ENCODE measurements around the gene HDAC8. TPM values are rescaled to one million over a fixed set of nuclear protein-coding genes. Genes with fewer than 3 reads are reported as not detected.

Gene HDAC8
- total and polyA plus RNA-seq, 9 of the 15 experiments (the other 6 are each of a cell fraction or from before 2014, with no cell fraction given): 18.9 to 53.8 (median 28.7) TPM

- TF ChIP-seq SFPQ (IDR thresholded peaks at IDR 0.05; ENCODE audit: low read depth, low read length) (no peak), TRIM24 (IDR thresholded peaks at IDR 0.05) (peak in 1 of 2 experiments; percentile 99; a peak in 2 of 4 replicates), CEBPZ (IDR thresholded peaks at IDR 0.05; ENCODE audit: borderline replicate concordance, low read depth, low read length) (no peak), AFF1 (IDR thresholded peaks at IDR 0.05; ENCODE audit: low read depth in 1 of 2, partially characterized antibody in 2 of 2) (peak in 1 of 2 experiments; percentile 90), PCBP1 (IDR thresholded peaks at IDR 0.05; ENCODE audit: low read depth, low read length, poor library complexity, severe bottlenecking) (no peak), RBM14 (IDR thresholded peaks at IDR 0.05; ENCODE audit: borderline replicate concordance, insufficient read depth, low read depth, low read length) (no peak), MAFF (IDR thresholded peaks at IDR 0.05; ENCODE audit: low read length) (no peak), RAD51 (IDR thresholded peaks at IDR 0.05; ENCODE audit: borderline replicate concordance, low read depth) (0 out of 2 replicates have a peak, but pooled peaks have one; percentile 15), MAFG (tag; conservative IDR thresholded peaks at IDR 0.05) (no peak), FOXM1 (IDR thresholded peaks at IDR 0.05; ENCODE audit: low read depth) (peak; percentile 74), FOXM1 (CRISPR knock-in tag; IDR thresholded peaks at IDR 0.05; ENCODE audit: low read depth) (no peak), SMARCE1 (IDR thresholded peaks at IDR 0.05) (no peak), DMBX1 (CRISPR knock-in tag; IDR thresholded peaks at IDR 0.05; ENCODE audit: borderline replicate concordance) (0 out of 2 replicates have a peak, but pooled peaks have one; percentile 49), STAG1 (CRISPR knock-in tag; IDR thresholded peaks at IDR 0.05; ENCODE audit: borderline replicate concordance) (no peak), POLR2A (conservative IDR thresholded peaks at IDR 0.05) (peak; percentile 59), ZNF263 (CRISPR knock-in tag; IDR thresholded peaks at IDR 0.05; ENCODE audit: borderline replicate concordance) (peak; percentile 91), HDAC2 (IDR thresholded peaks at IDR 0.05) (peak; percentile 67), BMI1 (IDR thresholded peaks at IDR 0.05; ENCODE audit: low read length) (no peak)
Measured at GRCh38 chrX:72572248-72573157, at the start of gene HDAC8 (continued).
